SK-N-SH treated with all-trans-retinoic acid at 6 μM for 48 hours (cell line): ENCODE measurements around the gene INKA1.

ENCODE experiments used
- ATAC-seq: fragments of 200-7000 bp; cut with Tn5 transposase; 3 replicates; pipeline ENCODE4 v1.9.1; 2020; ENCODE audit warnings: mild to moderate bottlenecking, moderate library complexity
- ARNTL ChIP-seq: fragments of 450-650 bp; formaldehyde crosslinking; IDR thresholded peaks from 2 replicates; pipeline ENCODE4 v1.5.0; 2020; ENCODE audit warnings: low read depth, mild to moderate bottlenecking, moderate library complexity, borderline replicate concordance
- BACH2 ChIP-seq: fragments of 250-450 bp; sonication (Bioruptor Pico); IDR thresholded peaks from 2 replicates; pipeline ENCODE4 v1.9.0; 2021; ENCODE audit warnings: mild to moderate bottlenecking, borderline replicate concordance
- CSDC2 ChIP-seq: fragments of 250-450 bp; sonication (Bioruptor Pico); IDR thresholded peaks from 2 replicates; pipeline ENCODE4 v1.5.0; 2020; ENCODE audit warnings: mild to moderate bottlenecking, moderate library complexity
- CSRNP3 ChIP-seq: fragments of 250-450 bp; sonication (Bioruptor Pico); IDR thresholded peaks from 2 replicates; pipeline ENCODE4 v1.5.1; 2021; ENCODE audit warnings: mild to moderate bottlenecking, moderate library complexity
- ISL1 ChIP-seq: fragments of 250-450 bp; sonication (Bioruptor Pico); IDR thresholded peaks from 2 replicates; pipeline ENCODE4 v2.1.2; 2022; ENCODE audit warnings: mild to moderate bottlenecking, moderate library complexity
- OSR1 ChIP-seq: fragments of 250-450 bp; sonication (Bioruptor Pico); IDR thresholded peaks from 2 replicates; pipeline ENCODE4 v1.8.0; 2022; ENCODE audit warnings: moderate library complexity, mild to moderate bottlenecking, inconsistent platforms
- POU6F1 ChIP-seq: fragments of 250-450 bp; sonication (Bioruptor Pico); IDR thresholded peaks from 2 replicates; pipeline ENCODE4 v1.8.0; 2021; ENCODE audit warnings: low read depth, mild to moderate bottlenecking, moderate library complexity, borderline replicate concordance
- PPARA ChIP-seq: fragments of 250-450 bp; sonication (Bioruptor Pico); IDR thresholded peaks from 2 replicates; pipeline ENCODE4 v1.5.0; 2020; ENCODE audit warnings: mild to moderate bottlenecking, borderline replicate concordance
- SNAI2 ChIP-seq: fragments of 250-450 bp; sonication (Bioruptor Pico); IDR thresholded peaks from 2 replicates; pipeline ENCODE4 v1.5.0; 2020; ENCODE audit warnings: mild to moderate bottlenecking, moderate library complexity
- TCF4 ChIP-seq: fragments of 250-450 bp; sonication (Bioruptor Pico); IDR thresholded peaks from 2 replicates; pipeline ENCODE4 v1.8.0; 2021; ENCODE audit warnings: mild to moderate bottlenecking, moderate library complexity, borderline replicate concordance
- ZC3H10 ChIP-seq: fragments of 250-450 bp; sonication (Bioruptor Pico); IDR thresholded peaks from 2 replicates; pipeline ENCODE4 v1.5.1; 2021; ENCODE audit warnings: mild to moderate bottlenecking, moderate library complexity
- ZFP30 ChIP-seq: fragments of 450-650 bp; formaldehyde crosslinking; IDR thresholded peaks from 2 replicates; pipeline ENCODE4 v1.5.0; 2022; ENCODE audit warnings: mild to moderate bottlenecking, moderate library complexity
- ZNF565 ChIP-seq: fragments of 450-650 bp; formaldehyde crosslinking; conservative IDR thresholded peaks from 2 replicates; pipeline ENCODE4 v1.5.0; 2020; ENCODE audit warnings: low read depth, mild to moderate bottlenecking, moderate library complexity
- ZNF70 ChIP-seq: fragments of 450-650 bp; formaldehyde crosslinking; IDR thresholded peaks from 2 replicates; pipeline ENCODE4 v1.5.0; 2020; ENCODE audit warnings: mild to moderate bottlenecking, moderate library complexity
- ZNF8 ChIP-seq: fragments of 450-650 bp; formaldehyde crosslinking; IDR thresholded peaks from 2 replicates; pipeline ENCODE4 v1.5.0; 2020; ENCODE audit warnings: mild to moderate bottlenecking, moderate library complexity
- TF ChIP-seq, protein P1 (sequence below): fragments of 250-450 bp; sonication (Bioruptor Pico); IDR thresholded peaks from 2 replicates; pipeline ENCODE4 v1.5.0; 2020; ENCODE audit warnings: mild to moderate bottlenecking, moderate library complexity
- TF ChIP-seq, protein P2 (sequence below): fragments of 250-450 bp; sonication (Bioruptor Pico); IDR thresholded peaks from 2 replicates; pipeline ENCODE4 v1.5.1; 2020; ENCODE audit warnings: low read depth, mild to moderate bottlenecking, moderate library complexity
- TF ChIP-seq, protein P3 (sequence below): fragments of 250-450 bp; sonication (Bioruptor Pico); IDR thresholded peaks from 2 replicates; pipeline ENCODE4 v1.8.0; 2020; ENCODE audit warnings: mild to moderate bottlenecking, moderate library complexity, borderline replicate concordance

The INKA1 gene

GRCh38 chr3:49831341-49831740 lies 28.3 kb downstream of the INKA1 start:
- ATAC-seq, result no peak
- TF ChIP-seq CSRNP3, result no peak
- TF ChIP-seq PPARA (CRISPR knock-in tag), result no peak
- no peak for TF ChIP-seq POU6F1 (CRISPR knock-in tag)
- TF ChIP-seq, protein P1, sequence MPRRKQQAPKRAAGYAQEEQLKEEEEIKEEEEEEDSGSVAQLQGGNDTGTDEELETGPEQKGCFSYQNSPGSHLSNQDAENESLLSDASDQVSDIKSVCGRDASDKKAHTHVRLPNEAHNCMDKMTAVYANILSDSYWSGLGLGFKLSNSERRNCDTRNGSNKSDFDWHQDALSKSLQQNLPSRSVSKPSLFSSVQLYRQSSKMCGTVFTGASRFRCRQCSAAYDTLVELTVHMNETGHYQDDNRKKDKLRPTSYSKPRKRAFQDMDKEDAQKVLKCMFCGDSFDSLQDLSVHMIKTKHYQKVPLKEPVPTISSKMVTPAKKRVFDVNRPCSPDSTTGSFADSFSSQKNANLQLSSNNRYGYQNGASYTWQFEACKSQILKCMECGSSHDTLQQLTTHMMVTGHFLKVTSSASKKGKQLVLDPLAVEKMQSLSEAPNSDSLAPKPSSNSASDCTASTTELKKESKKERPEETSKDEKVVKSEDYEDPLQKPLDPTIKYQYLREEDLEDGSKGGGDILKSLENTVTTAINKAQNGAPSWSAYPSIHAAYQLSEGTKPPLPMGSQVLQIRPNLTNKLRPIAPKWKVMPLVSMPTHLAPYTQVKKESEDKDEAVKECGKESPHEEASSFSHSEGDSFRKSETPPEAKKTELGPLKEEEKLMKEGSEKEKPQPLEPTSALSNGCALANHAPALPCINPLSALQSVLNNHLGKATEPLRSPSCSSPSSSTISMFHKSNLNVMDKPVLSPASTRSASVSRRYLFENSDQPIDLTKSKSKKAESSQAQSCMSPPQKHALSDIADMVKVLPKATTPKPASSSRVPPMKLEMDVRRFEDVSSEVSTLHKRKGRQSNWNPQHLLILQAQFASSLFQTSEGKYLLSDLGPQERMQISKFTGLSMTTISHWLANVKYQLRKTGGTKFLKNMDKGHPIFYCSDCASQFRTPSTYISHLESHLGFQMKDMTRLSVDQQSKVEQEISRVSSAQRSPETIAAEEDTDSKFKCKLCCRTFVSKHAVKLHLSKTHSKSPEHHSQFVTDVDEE (CRISPR knock-in tag), result no peak
- no peak for TF ChIP-seq ISL1 (CRISPR knock-in tag)
- TF ChIP-seq OSR1, result no peak
- no peak for TF ChIP-seq ZNF565 (CRISPR knock-in tag)
- TF ChIP-seq CSDC2 (CRISPR knock-in tag), result no peak
- TF ChIP-seq, protein P2, sequence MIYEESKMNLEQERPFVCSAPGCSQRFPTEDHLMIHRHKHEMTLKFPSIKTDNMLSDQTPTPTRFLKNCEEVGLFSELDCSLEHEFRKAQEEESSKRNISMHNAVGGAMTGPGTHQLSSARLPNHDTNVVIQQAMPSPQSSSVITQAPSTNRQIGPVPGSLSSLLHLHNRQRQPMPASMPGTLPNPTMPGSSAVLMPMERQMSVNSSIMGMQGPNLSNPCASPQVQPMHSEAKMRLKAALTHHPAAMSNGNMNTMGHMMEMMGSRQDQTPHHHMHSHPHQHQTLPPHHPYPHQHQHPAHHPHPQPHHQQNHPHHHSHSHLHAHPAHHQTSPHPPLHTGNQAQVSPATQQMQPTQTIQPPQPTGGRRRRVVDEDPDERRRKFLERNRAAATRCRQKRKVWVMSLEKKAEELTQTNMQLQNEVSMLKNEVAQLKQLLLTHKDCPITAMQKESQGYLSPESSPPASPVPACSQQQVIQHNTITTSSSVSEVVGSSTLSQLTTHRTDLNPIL (CRISPR knock-in tag), result no peak
- no peak for TF ChIP-seq SNAI2 (CRISPR knock-in tag)
- TF ChIP-seq ARNTL (CRISPR knock-in tag), result no peak
- no peak for TF ChIP-seq BACH2 (CRISPR knock-in tag)
- TF ChIP-seq ZFP30, result no peak
- TF ChIP-seq, all 23 proteins: peak for 0

DNA sequence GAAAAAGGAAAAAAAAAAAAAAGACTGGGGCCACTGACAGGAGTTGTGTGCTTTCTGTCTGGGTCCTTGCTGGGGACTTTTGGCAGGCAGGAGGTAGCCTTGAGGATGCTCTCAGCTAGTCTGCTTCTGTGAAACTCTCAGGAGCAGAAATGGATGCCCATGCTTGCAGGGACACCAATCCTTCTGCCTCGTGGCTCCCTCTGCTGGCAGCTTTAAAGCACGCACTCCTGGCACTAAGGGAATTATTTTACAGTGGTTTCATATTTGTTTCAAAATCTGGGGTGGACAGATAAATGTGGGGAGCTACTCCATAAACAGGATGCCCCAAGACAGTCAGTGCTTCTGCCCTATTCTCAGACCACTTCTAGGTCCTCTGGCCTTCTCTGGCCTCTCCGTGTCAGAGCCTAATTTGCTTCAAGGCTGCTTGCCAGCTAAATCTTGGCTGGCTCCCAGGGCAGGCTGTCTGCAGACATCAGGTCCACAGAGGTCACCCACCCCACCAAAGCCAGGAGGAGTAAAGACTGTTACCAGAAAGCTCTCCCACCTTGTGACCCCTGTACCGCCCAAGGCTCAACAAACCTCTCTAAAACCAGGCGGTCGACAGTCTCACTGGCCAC lies 36.2 kb downstream of the INKA1 start:
- ATAC-seq, result peak; percentile 95

More for the DNA sequence above, 36.2 kb downstream of the INKA1 start:
- TF ChIP-seq, protein P3, sequence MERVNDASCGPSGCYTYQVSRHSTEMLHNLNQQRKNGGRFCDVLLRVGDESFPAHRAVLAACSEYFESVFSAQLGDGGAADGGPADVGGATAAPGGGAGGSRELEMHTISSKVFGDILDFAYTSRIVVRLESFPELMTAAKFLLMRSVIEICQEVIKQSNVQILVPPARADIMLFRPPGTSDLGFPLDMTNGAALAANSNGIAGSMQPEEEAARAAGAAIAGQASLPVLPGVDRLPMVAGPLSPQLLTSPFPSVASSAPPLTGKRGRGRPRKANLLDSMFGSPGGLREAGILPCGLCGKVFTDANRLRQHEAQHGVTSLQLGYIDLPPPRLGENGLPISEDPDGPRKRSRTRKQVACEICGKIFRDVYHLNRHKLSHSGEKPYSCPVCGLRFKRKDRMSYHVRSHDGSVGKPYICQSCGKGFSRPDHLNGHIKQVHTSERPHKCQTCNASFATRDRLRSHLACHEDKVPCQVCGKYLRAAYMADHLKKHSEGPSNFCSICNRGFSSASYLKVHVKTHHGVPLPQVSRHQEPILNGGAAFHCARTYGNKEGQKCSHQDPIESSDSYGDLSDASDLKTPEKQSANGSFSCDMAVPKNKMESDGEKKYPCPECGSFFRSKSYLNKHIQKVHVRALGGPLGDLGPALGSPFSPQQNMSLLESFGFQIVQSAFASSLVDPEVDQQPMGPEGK (CRISPR knock-in tag), result no peak
- TF ChIP-seq ARNTL (CRISPR knock-in tag) (no peak), PPARA (CRISPR knock-in tag) (no peak), ZFP30 (no peak), ZC3H10 (CRISPR knock-in tag) (no peak), TCF4 (CRISPR knock-in tag) (no peak), ZNF8 (CRISPR knock-in tag) (no peak), ZNF565 (CRISPR knock-in tag) (no peak), BACH2 (CRISPR knock-in tag) (no peak), ZNF70 (no peak)
- TF ChIP-seq, protein P1 (CRISPR knock-in tag), result no peak
- TF ChIP-seq, protein P2 (CRISPR knock-in tag), result no peak
